A673 (cell line): ENCODE results near the gene MPP1. TPM values are rescaled to one million over a fixed set of nuclear protein-coding genes. Genes with fewer than 3 reads are reported as not detected.

Experiments used
- BruUV-seq: library from RNA; stranded (reverse); fragments of 400-500 nt; replicated peaks from 2 replicates; lab custom pipeline; 2021; lab: Mats Ljungman, UMichigan
- CTCF ChIA-PET: fragments of 300-600 bp; sonication (Branson Sonifier 250); formaldehyde crosslinking; loops from one replicate; lab custom pipeline; 2022; ENCODE audit warnings: antibody characterized with exemption; lab: Charles Lee
- POLR2A ChIA-PET: fragments of 300-600 bp; sonication (Branson Sonifier 250); formaldehyde crosslinking; loops from one replicate; lab custom pipeline; 2022; ENCODE audit warnings: antibody characterized with exemption; ENCODE audit not compliant: low non-redundant PET; lab: Charles Lee
- DNase-seq: peaks from one replicate; pipeline ENCODE4 v3.0.0-alpha.2; 2015; ENCODE audit warnings: low spot score
- H3K27ac ChIP-seq: fragments of 200-600 bp; sonication (generic); 2 replicates; pipeline ENCODE4 v1.5.1; 2016; ENCODE audit warnings: mixed run types, low read depth, mild to moderate bottlenecking, mixed read lengths, antibody characterized with exemption, low read length; ENCODE audit not compliant: poor library complexity, severe bottlenecking
- H3K27me3 ChIP-seq: fragments of 200-600 bp; sonication (generic); replicated peaks from 2 replicates; pipeline ENCODE4 v1.6.1; 2017; ENCODE audit warnings: mixed run types, low read depth, mild to moderate bottlenecking, mixed read lengths, antibody characterized with exemption, low read length; ENCODE audit not compliant: insufficient read depth, poor library complexity
- H3K36me3 ChIP-seq: fragments of 200-600 bp; sonication (generic); 2 replicates; pipeline ENCODE4 v1.6.1; 2016; ENCODE audit warnings: mixed run types, mild to moderate bottlenecking, mixed read lengths, antibody characterized with exemption, low read length; ENCODE audit not compliant: insufficient read depth, poor library complexity, severe bottlenecking
- H3K4me1 ChIP-seq: fragments of 200-600 bp; sonication (generic); 2 replicates; pipeline ENCODE4 v1.6.1; 2017; ENCODE audit warnings: mixed run types, mild to moderate bottlenecking, mixed read lengths, antibody characterized with exemption, low read length; ENCODE audit not compliant: insufficient read depth, poor library complexity, severe bottlenecking
- H3K4me3 ChIP-seq: fragments of 200-600 bp; sonication (generic); 2 replicates; pipeline ENCODE4 v1.5.1; 2016; ENCODE audit warnings: low read depth, mixed run types, mild to moderate bottlenecking, mixed read lengths, low read length; ENCODE audit not compliant: poor library complexity, severe bottlenecking
- H3K9me3 ChIP-seq: fragments of 200-600 bp; sonication (generic); 2 replicates; pipeline ENCODE4 v1.6.1; 2016; ENCODE audit warnings: mixed run types, low read depth, mild to moderate bottlenecking, mixed read lengths, antibody characterized with exemption, low read length; ENCODE audit not compliant: poor library complexity, severe bottlenecking
- EZH2 ChIP-seq: fragments of 200-600 bp; sonication (generic); IDR thresholded peaks from 2 replicates; pipeline ENCODE4 v1.6.1; 2017; ENCODE audit warnings: borderline replicate concordance, low read depth, mild to moderate bottlenecking, mixed read lengths, antibody characterized with exemption, low read length; ENCODE audit not compliant: poor library complexity, severe bottlenecking
- intact Hi-C: fragments of 100-400 bp; cut with micrococcal nuclease; formaldehyde crosslinking; loops from one replicate; pipeline ENCODE4 v1.10.0; 2022; ENCODE audit not compliant: unreplicated experiment
- total RNA-seq: library from RNA; stranded (reverse); gene quantifications from 2 replicates; pipeline ENCODE4 v1.2.3, GENCODE V29; 2021
- TF ChIP-seq, protein P1 (sequence below): fragments of 300-800, 200-600 bp; sonication (generic); conservative IDR thresholded peaks from 2 replicates; pipeline ENCODE4 v1.5.1; 2017; ENCODE audit warnings: low read depth, mild to moderate bottlenecking, antibody characterized with exemption, low read length, moderate library complexity, mixed read lengths

MPP1 gene
- total RNA-seq, 1 experiment from 2014 or later = 10.4 TPM

DNA sequence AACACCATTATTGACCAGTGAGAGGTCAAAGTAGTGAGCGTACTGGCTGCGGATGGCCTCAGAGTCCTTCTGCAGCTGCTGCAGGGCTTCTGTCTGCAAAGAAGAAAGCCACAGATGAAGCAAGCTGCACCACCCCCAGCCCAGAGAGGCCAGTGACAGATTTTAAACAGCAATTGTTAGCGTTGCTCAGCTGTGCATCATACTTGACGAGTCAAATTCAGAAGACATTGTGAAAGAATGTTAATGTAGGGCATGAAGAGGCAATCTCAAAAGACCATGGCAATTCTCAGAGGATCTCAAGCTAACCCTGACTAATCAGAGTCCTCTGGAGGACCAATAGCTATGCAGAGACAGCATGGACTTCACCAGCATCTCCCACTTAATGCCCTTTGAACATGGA is 26.0 kb downstream of the MPP1 start:
- ChIA-PET POLR2A (interaction anchor here (0.7 kb wide), 1 partner anchor 8 kb away, joined by 17 read pairs; no protein-coding TSS in a partner anchor), CTCF (no interaction called here)
- no peak overlapping the region for H3K27ac ChIP-seq
- H3K36me3 ChIP-seq = peaks cover 27% of the 10 kb centered on the region
- no peak for TF ChIP-seq EZH2
- TF ChIP-seq, protein P1, sequence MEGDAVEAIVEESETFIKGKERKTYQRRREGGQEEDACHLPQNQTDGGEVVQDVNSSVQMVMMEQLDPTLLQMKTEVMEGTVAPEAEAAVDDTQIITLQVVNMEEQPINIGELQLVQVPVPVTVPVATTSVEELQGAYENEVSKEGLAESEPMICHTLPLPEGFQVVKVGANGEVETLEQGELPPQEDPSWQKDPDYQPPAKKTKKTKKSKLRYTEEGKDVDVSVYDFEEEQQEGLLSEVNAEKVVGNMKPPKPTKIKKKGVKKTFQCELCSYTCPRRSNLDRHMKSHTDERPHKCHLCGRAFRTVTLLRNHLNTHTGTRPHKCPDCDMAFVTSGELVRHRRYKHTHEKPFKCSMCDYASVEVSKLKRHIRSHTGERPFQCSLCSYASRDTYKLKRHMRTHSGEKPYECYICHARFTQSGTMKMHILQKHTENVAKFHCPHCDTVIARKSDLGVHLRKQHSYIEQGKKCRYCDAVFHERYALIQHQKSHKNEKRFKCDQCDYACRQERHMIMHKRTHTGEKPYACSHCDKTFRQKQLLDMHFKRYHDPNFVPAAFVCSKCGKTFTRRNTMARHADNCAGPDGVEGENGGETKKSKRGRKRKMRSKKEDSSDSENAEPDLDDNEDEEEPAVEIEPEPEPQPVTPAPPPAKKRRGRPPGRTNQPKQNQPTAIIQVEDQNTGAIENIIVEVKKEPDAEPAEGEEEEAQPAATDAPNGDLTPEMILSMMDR = no peak
- intact Hi-C loops = no loop called here
- H3K27me3 ChIP-seq = no peaks in the 10 kb centered on the region
- H3K4me3 ChIP-seq = no peak overlapping the region
- H3K4me1 ChIP-seq = no peaks in the 10 kb centered on the region
- no peaks in the 10 kb centered on the region for H3K9me3 ChIP-seq
- BruUV-seq = no TSS peak
- no peak for DNase-seq

DNA sequence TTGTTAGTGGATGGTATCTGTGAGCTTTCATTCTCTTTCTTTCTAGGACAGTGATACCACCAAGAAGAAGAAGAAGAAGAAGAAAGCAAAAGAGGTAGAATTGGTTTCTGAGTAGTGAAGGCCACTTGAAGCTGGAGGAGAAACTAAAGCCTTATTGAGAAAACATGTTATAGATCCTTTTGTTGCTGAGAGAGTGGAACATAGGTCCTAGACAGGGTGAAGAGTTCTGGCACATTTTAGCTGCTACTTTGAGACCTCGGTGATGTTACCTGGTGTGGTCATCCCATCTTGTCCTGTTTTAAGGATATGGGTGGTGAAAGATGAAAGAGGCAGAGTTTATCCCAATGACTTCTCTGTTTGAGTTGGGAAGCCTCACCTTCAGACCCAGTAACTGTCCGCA is 28.5 kb downstream of the MPP1 start:
- Histone ChIP-seq H3K36me3 (peaks cover 46% of the 10 kb centered on the region), H3K4me3 (no peak overlapping the region), H3K27ac (no peak overlapping the region), H3K27me3 (no peaks in the 10 kb centered on the region), H3K4me1 (no peaks in the 10 kb centered on the region), H3K9me3 (peaks cover 3% of the 10 kb centered on the region)
- CTCF ChIA-PET = no interaction called here
- no TSS peak for BruUV-seq
- intact Hi-C loops = no loop called here
- TF ChIP-seq EZH2 = no peak
- TF ChIP-seq, protein P1 = no peak
- DNase-seq = no peak
- POLR2A ChIA-PET = no interaction called here

DNA sequence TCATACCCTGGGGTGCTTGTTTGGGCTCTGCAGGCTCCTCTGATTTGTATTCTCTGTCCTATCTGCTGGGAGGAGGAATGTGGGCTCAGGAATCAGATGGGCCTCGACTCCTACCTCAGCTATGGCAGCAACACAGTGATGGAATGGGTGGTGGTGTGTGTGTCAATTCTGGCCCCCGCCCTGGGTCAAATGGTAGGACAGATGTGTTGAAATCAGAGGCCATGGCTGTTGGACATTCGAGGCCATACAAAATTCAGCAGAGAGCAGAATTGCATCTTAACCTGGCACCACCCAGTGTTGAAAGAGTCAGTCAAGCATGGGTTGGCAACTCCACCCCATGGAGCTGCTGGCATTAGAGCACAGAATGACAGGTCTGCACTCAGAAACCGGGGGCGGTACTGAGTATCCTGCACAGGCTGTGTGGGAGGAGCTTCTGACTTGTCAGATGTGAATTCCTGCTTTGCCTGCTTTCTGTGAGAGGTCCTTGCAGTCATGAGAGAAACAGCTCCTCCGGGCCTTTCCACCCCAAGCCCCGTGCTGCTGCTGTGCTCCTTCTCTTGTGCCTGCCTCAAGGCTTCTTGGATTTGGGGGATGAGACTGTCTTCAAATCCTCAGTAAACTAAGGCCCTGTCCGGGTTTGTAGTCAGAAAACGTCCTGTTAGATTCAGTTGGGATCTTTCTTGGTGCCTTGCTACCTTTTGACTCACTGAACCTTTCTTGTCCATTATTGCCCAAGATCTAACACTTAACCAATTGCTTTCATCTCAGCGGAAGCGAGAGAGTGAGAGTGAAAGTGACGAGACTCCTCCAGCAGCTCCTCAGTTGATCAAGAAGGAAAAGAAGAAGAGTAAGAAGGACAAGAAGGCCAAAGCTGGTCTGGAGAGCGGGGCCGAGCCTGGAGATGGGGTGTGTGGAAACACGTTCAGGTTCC is 29.6 kb downstream of the MPP1 start:
- CTCF ChIA-PET = no interaction called here
- POLR2A ChIA-PET = no interaction called here
- H3K4me3 ChIP-seq = no peak overlapping the region
- H3K27ac ChIP-seq = no peak overlapping the region
- no TSS peak for BruUV-seq
- peaks cover 3% of the 10 kb centered on the region for H3K9me3 ChIP-seq
- intact Hi-C loops = no loop called here
- DNase-seq = peak; percentile 12
- peaks cover 57% of the 10 kb centered on the region for H3K36me3 ChIP-seq
- H3K27me3 ChIP-seq = no peaks in the 10 kb centered on the region
- TF ChIP-seq, protein P1 = no peak
- TF ChIP-seq EZH2 = no peak
- no peaks in the 10 kb centered on the region for H3K4me1 ChIP-seq
